ENCODE results near the gene HIKESHI. TPM values are rescaled to one million over a fixed set of nuclear protein-coding genes. Genes with fewer than 3 reads are reported as not detected.

HIKESHI gene, protein sequence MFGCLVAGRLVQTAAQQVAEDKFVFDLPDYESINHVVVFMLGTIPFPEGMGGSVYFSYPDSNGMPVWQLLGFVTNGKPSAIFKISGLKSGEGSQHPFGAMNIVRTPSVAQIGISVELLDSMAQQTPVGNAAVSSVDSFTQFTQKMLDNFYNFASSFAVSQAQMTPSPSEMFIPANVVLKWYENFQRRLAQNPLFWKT
- total RNA-seq: 10 to 100 TPM; 45.3 to 49.9 TPM

DNA sequence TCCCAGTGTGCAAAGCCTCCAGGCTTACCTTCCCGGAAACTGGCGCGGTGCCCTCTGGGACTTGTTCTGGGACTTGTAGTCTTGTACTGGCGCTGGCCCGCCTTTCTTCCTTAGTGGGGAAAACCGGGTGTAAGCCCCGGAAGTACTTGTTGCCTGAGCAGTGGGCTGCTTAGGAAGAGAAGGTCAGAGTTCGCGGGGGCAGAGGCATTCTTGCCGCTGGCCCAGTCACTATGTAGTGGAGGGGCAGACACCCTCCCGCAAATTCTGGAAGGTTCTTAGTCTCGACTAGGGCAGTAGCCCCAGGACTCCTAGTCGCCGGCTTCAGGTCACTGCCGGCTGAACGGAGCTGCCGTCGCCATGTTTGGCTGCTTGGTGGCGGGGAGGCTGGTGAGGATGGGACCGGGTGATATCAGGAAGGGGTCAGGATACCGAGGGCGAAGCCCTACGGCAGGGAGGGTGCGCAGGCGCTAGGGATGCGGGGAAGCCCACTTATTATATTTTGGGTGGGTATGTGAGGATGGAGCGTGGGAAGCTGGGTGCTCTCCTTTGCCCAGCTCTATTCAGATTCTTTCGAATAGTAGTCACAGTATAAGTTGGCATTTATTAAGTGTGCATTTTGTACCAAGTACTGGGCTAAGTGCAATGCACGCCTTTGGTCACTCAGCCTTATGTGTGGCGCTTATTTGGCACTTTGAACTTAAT is at the start of gene HIKESHI:
Gene HIKESHI (plus strand): TSS at position 149 of the 702 bp plus-strand sequence. CDS start 209 bp downstream, at position 358.
- Mint-ChIP-seq H3K9me3 (ENCODE audit: insufficient read depth) (no peaks in the 10 kb centered on the region), H3K27ac (peak within 1 kb of the TSS; percentile 93), H3K36me3 (ENCODE audit: low read depth) (peaks cover 15% of the 10 kb centered on the region), H3K4me1 (ENCODE audit: low read depth) (peaks cover 26% of the 10 kb centered on the region), H3K27me3 (ENCODE audit: low read depth) (no peaks in the 10 kb centered on the region), H3K4me3 (peak within 1 kb of the TSS; percentile 99)
- POLR2A ChIA-PET: interaction anchor here (0.6 to 1.4 kb wide), 5 partner anchors 8 to 234 kb away, joined by 3 to 5 read pairs (median 4); partner anchors contain the start of gene PICALM
- DNase-seq (peak; percentile 91), ATAC-seq (peak; percentile 99)
- CTCF ChIA-PET: interaction anchor here (1.0 to 2.7 kb wide), 8 partner anchors 8 to 447 kb away, joined by 3 to 13 read pairs (median 4); partner anchors contain the start of gene CCDC83

DNA sequence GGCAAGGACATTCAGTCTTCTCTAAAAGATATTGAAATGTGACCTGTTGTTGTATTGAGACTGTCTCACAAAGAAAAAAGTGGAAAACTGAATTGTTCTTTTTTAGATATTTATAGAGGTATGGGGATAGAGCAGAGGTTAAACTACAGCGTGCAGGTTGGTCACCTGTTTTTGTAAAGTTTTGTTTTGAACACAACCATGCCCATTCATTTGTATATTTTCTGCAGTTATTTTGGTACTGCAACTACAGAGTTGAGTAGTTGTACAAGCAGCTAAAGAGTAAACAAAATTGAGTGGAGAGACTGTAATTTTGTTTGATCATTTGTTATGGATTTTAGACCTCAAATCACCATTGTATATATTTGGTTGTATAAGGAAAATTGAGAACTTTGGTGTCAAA is 46.1 kb upstream of the HIKESHI start:
- POLR2A ChIA-PET: no interaction called here
- Mint-ChIP-seq H3K36me3 (ENCODE audit: low read depth) (peaks cover 51% of the 10 kb centered on the region), H3K27me3 (ENCODE audit: low read depth) (no peaks in the 10 kb centered on the region), H3K27ac (no peak overlapping the region), H3K4me3 (no peak overlapping the region), H3K4me1 (ENCODE audit: low read depth) (peaks cover 20% of the 10 kb centered on the region), H3K9me3 (ENCODE audit: insufficient read depth) (no peaks in the 10 kb centered on the region)
- no peak for ATAC-seq
- CTCF ChIA-PET: interaction anchor here (0.9 kb wide), 1 partner anchor 9 kb away, joined by 3 read pairs; no protein-coding TSS in a partner anchor
- DNase-seq: no peak

DNA sequence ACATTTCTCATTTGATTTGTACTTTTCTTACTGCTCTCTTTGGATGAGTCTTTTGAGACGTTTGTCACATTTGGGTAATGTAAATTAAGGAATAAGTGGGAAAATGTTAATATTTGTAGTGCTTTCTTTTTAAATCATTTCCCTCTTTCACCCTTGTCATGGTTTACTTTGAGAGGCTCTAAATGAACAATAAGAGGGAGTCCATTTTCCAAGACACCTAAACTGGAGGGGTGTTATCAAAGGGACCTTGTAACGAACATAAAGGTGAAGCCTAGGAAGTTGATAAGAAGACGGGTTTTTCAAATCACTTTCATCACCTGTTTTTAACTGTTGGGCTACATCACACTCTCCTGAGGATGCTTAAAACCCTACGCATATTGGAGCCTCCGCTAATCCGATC is 45.4 kb upstream of the HIKESHI start:
- Mint-ChIP-seq H3K27ac (no peak overlapping the region), H3K27me3 (ENCODE audit: low read depth) (no peaks in the 10 kb centered on the region), H3K36me3 (ENCODE audit: low read depth) (peaks cover 46% of the 10 kb centered on the region), H3K9me3 (ENCODE audit: insufficient read depth) (no peaks in the 10 kb centered on the region), H3K4me3 (no peak overlapping the region), H3K4me1 (ENCODE audit: low read depth) (peaks cover 15% of the 10 kb centered on the region)
- POLR2A ChIA-PET: interaction anchor here (0.6 kb wide), 1 partner anchor 549 kb away, joined by 7 read pairs; no protein-coding TSS in a partner anchor
- CTCF ChIA-PET: interaction anchor here (0.9 to 1.4 kb wide), 2 partner anchors 10 to 37 kb away, joined by 3 read pairs; no protein-coding TSS in a partner anchor
- DNase-seq: no peak
- no peak for ATAC-seq

DNA sequence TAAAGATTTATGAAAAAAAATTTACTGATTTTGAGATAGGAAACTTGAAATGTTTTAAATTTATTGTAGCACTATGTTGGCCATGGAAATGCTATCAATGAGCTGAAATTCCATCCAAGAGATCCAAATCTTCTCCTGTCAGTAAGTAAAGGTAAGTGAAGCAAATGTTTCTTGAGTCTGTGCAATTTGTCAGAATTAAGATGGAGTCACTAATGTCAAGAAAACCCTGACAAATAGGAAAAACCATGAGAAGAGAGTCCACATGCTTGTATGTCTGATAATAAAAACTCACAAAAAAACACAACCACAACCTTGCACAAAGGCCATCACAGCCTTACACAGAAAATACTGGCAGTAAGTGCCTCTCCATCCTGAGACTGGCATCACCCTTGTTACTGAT is 44.6 kb upstream of the HIKESHI start:
- Mint-ChIP-seq H3K4me1 (ENCODE audit: low read depth) (peaks cover 10% of the 10 kb centered on the region), H3K9me3 (ENCODE audit: insufficient read depth) (no peaks in the 10 kb centered on the region), H3K27me3 (ENCODE audit: low read depth) (no peaks in the 10 kb centered on the region), H3K36me3 (ENCODE audit: low read depth) (peaks cover 41% of the 10 kb centered on the region), H3K27ac (no peak overlapping the region), H3K4me3 (no peak overlapping the region)
- ATAC-seq: no peak
- ChIA-PET CTCF (interaction anchor here (1.4 kb wide), 1 partner anchor 37 kb away, joined by 3 read pairs; no protein-coding TSS in a partner anchor), POLR2A (interaction anchor here (1.2 kb wide), 1 partner anchor 141 kb away, joined by 5 read pairs; no protein-coding TSS in a partner anchor)
- DNase-seq: no peak

DNA sequence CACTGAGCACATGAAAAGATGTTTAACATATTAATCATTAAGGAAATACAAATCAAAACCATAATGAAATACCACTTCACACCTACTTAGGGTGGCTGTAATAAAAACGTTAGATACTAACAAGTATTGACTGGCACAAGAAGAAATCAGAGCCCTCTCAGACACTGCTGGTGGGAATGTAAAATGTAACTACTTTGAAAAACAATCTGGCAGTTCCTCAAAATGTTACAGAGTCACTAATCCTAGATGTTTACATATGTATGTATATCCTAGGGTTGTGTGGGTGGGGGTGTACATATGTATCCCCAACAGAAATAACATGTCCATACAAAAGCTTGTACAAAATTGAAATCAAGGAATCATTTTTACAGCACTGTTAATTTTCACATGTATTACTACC is 42.3 kb upstream of the HIKESHI start:
- CTCF ChIA-PET: interaction anchor here (0.6 to 2.8 kb wide), 3 partner anchors 10 to 218 kb away, joined by 3 to 10 read pairs (median 3); no protein-coding TSS in a partner anchor
- Mint-ChIP-seq H3K9me3 (ENCODE audit: insufficient read depth) (no peaks in the 10 kb centered on the region), H3K27me3 (ENCODE audit: low read depth) (no peaks in the 10 kb centered on the region), H3K27ac (no peak overlapping the region), H3K36me3 (ENCODE audit: low read depth) (peaks cover 54% of the 10 kb centered on the region), H3K4me3 (no peak overlapping the region), H3K4me1 (ENCODE audit: low read depth) (peaks cover 6% of the 10 kb centered on the region)
- DNase-seq: no peak
- POLR2A ChIA-PET: interaction anchor here (0.9 to 1.6 kb wide), 2 partner anchors 13 to 15 kb away, joined by 3 read pairs; no protein-coding TSS in a partner anchor
- ATAC-seq: no peak

DNA sequence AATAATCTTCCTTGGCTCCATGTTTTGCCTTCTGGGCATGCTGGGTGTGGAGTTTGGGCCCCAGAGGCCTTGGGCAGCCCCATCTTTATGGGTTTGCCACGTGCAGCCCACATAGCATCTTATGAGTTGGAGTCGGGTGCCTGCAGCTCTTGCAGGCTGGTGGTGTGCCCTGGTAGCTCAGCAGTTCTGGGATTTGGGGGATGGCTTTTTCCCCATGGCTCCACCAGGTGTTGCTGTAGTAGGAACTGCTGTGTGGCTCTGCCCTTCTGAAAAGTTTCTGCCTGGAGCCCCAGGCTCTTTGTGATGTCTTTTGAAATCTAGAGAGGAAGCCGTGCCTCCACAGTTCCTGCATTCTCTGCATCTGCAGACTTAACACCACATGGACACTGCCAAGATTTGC is 40.7 kb upstream of the HIKESHI start:
- POLR2A ChIA-PET: interaction anchor here (1.6 kb wide), 1 partner anchor 16 kb away, joined by 3 read pairs; no protein-coding TSS in a partner anchor
- Mint-ChIP-seq H3K4me1 (ENCODE audit: low read depth) (no peaks in the 10 kb centered on the region), H3K9me3 (ENCODE audit: insufficient read depth) (no peaks in the 10 kb centered on the region), H3K27me3 (ENCODE audit: low read depth) (no peaks in the 10 kb centered on the region), H3K4me3 (no peak overlapping the region), H3K27ac (no peak overlapping the region), H3K36me3 (ENCODE audit: low read depth) (peaks cover 49% of the 10 kb centered on the region)
- DNase-seq: no peak
- CTCF ChIA-PET: interaction anchor here (1.5 to 2.8 kb wide), 2 partner anchors 9 to 219 kb away, joined by 3 to 10 read pairs; no protein-coding TSS in a partner anchor
- no peak for ATAC-seq

DNA sequence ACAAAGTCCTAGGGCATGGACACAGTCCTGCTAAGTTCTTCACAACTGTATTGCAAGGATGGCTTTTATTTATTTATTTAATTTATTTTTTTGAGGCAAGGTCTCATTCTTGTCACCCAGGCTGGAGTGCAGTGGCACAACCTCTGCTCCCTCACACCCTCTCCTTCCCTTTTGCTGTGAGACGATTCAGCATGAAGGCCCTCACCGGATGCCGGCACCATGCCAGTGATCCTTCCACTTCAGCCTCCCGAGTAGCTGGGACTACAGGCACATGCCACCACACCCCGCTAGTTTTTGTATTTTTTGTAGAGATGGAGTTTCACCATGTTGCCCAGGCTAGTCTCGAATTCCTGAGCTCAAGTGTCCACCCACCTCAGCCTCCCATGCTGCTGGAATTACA is 39.7 kb upstream of the HIKESHI start:
- H3K27ac Mint-ChIP-seq: no peak overlapping the region
- CTCF ChIA-PET: interaction anchor here (1.0 to 2.8 kb wide), 3 partner anchors 8 to 220 kb away, joined by 3 to 10 read pairs (median 3); no protein-coding TSS in a partner anchor

DNA sequence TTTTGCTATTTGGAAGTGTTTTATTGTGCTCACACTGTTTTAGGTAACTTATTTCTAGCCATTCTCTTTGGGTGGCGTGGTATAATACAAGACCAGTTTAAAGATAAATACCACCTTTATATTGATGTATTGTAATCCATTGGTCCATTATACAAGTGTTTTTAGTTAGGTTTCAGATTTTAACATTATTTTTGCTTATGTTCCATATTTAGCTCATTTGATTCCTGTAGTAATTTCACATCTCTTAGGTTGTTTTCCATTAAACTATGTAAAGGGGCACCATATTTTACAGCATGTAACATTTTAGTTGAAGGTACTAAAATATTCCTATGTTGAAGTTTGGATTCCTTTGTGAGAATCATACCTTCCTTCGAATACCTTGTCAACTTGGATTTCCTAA is 37.4 kb upstream of the HIKESHI start:
- Mint-ChIP-seq H3K9me3 (ENCODE audit: insufficient read depth) (no peaks in the 10 kb centered on the region), H3K36me3 (ENCODE audit: low read depth) (peaks cover 45% of the 10 kb centered on the region), H3K4me1 (ENCODE audit: low read depth) (no peaks in the 10 kb centered on the region), H3K27me3 (ENCODE audit: low read depth) (no peaks in the 10 kb centered on the region), H3K4me3 (no peak overlapping the region), H3K27ac (no peak overlapping the region)
- no peak for DNase-seq
- CTCF ChIA-PET: interaction anchor here (1.7 kb wide), 1 partner anchor 11 kb away, joined by 6 read pairs; no protein-coding TSS in a partner anchor
- no peak for ATAC-seq
- POLR2A ChIA-PET: no interaction called here

More for the DNA sequence above, 39.7 kb upstream of the HIKESHI start:
- ATAC-seq (no peak), DNase-seq (no peak)
- no peaks in the 10 kb centered on the region for H3K27me3 Mint-ChIP-seq (ENCODE audit: low read depth)
- POLR2A ChIA-PET: interaction anchor here (0.6 kb wide), 1 partner anchor 257 kb away, joined by 3 read pairs; no protein-coding TSS in a partner anchor
- H3K4me1 Mint-ChIP-seq (ENCODE audit: low read depth): no peaks in the 10 kb centered on the region
- H3K36me3 Mint-ChIP-seq (ENCODE audit: low read depth): peaks cover 42% of the 10 kb centered on the region
- H3K9me3 Mint-ChIP-seq (ENCODE audit: insufficient read depth): no peaks in the 10 kb centered on the region
- no peak overlapping the region for H3K4me3 Mint-ChIP-seq

DNA sequence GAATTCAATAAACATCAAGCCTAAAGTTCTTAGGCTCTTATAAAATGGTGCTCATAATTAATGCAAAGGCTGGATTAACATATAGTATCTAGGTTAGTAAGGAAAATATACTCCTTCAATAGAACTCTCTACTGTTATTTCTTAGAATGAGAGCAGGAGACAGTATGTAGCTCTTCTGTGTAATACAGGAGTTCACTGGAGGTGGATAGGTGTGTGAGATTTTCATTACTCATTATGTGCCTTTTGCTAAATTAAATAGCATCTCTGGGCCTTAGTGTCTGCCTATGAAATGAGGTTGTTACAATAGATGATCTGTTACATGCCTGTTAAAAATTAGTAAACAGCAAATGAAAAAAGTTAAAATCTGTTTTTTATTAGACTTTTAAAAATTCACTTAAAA is 36.8 kb upstream of the HIKESHI start:
- CTCF ChIA-PET: interaction anchor here (1.7 kb wide), 1 partner anchor 12 kb away, joined by 6 read pairs; no protein-coding TSS in a partner anchor
- POLR2A ChIA-PET: no interaction called here
- no peak for DNase-seq
- Mint-ChIP-seq H3K4me1 (ENCODE audit: low read depth) (no peaks in the 10 kb centered on the region), H3K9me3 (ENCODE audit: insufficient read depth) (no peaks in the 10 kb centered on the region), H3K27me3 (ENCODE audit: low read depth) (no peaks in the 10 kb centered on the region), H3K4me3 (no peak overlapping the region), H3K36me3 (ENCODE audit: low read depth) (peaks cover 45% of the 10 kb centered on the region), H3K27ac (no peak overlapping the region)
- no peak for ATAC-seq

DNA sequence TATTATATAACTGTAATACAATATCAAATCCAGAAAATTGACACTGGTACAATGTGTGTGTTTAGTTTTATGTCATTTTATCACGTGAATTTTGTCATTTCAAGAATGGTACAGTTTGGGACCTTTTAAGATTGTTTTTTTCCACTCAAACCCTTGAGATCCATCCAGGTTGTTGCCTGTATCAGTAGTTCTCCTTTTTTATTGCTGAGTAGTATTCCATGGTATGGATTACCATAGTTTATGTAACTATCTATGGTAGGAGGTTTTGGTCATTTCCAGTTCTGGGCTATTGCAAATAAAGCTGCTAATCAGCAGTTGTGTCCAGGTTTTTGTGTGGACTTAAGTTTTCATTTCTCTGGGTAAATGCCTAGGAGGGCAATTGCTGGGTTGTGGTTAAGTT is 32.4 kb upstream of the HIKESHI start:
- Mint-ChIP-seq H3K27ac (no peak overlapping the region), H3K36me3 (ENCODE audit: low read depth) (peaks cover 59% of the 10 kb centered on the region), H3K9me3 (ENCODE audit: insufficient read depth) (no peaks in the 10 kb centered on the region), H3K4me3 (no peak overlapping the region), H3K27me3 (ENCODE audit: low read depth) (no peaks in the 10 kb centered on the region), H3K4me1 (ENCODE audit: low read depth) (peaks cover 7% of the 10 kb centered on the region)
- DNase-seq (no peak), ATAC-seq (no peak)
- POLR2A ChIA-PET: no interaction called here
- CTCF ChIA-PET: interaction anchor here (0.7 to 1.5 kb wide), 3 partner anchors 8 to 323 kb away, joined by 3 read pairs; no protein-coding TSS in a partner anchor

DNA sequence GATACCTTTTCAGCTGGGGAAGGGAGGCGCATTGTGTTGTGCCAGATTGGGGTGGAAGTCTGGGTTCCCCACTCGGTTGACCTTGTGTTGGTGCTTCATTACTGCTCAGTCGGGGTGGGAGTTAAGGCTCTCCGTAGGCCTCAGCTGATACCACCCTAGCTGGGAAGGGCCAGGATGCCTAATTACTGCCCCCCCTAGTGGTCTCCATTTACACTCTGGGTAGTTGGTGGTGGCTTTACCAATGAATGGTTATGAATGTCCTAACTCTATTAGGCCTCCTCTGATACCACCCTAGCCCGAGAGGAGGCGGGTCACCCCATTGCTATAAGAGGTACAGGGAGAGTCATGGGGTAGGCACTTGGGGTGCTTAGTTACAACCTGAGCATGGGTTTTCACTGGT is 27.5 kb upstream of the HIKESHI start:
- Mint-ChIP-seq H3K4me1 (ENCODE audit: low read depth) (peaks cover 7% of the 10 kb centered on the region), H3K4me3 (no peak overlapping the region), H3K36me3 (ENCODE audit: low read depth) (peaks cover 74% of the 10 kb centered on the region), H3K27ac (no peak overlapping the region), H3K9me3 (ENCODE audit: insufficient read depth) (no peaks in the 10 kb centered on the region), H3K27me3 (ENCODE audit: low read depth) (no peaks in the 10 kb centered on the region)
- CTCF ChIA-PET: interaction anchor here (0.7 to 1.1 kb wide), 2 partner anchors 28 to 419 kb away, joined by 3 to 4 read pairs; partner anchors contain the start of gene CCDC83
- ATAC-seq (no peak), DNase-seq (no peak)
- POLR2A ChIA-PET: no interaction called here
